Common myeloid progenitor, CD34-positive (primary cell): ENCODE data around the gene SRRM4.

Experiments used
- CTCF ChIA-PET: fragments of 350-600 bp; sonication (Branson Sonifier 250); formaldehyde crosslinking; loops from one replicate; lab custom pipeline; 2021; ENCODE audit warnings: antibody characterized with exemption; lab: Charles Lee
- POLR2A ChIA-PET: fragments of 350-600 bp; sonication (Branson Sonifier 250); formaldehyde crosslinking; loops from one replicate; lab custom pipeline; 2021; ENCODE audit warnings: antibody characterized with exemption; lab: Charles Lee
- DNase-seq, 3 donors: peaks; one replicate each; pipeline versions ENCODE4 v3.0.0 to v3.0.0-alpha.2; 2013
- H3K27ac ChIP-seq, 2 experiments: 1 replicate in 1 of 2; 2 replicates in 1 of 2; pipeline ENCODE4 v1.7.0; 2013; ENCODE audit warnings: inconsistent platforms in 2 of 2, low read length in 2 of 2, mild to moderate bottlenecking in 2 of 2, low read depth in 1 of 2, moderate library complexity in 1 of 2; ENCODE audit not compliant: severe bottlenecking in 2 of 2, insufficient read depth in 1 of 2, poor library complexity in 1 of 2
- H3K27me3 ChIP-seq, 5 experiments: replicated peaks in 2 of 5; 1 replicate in 3 of 5; 2 replicates in 2 of 5; pipeline versions ENCODE4 v1.6.1 to v1.7.0; 2013; ENCODE audit warnings: low read length in 4 of 5, mild to moderate bottlenecking in 2 of 5, moderate library complexity in 2 of 5, inconsistent platforms in 1 of 5; ENCODE audit not compliant: insufficient read depth in 5 of 5, control insufficient read depth in 4 of 5
- H3K36me3 ChIP-seq, 4 experiments: 1 replicate in 2 of 4; 2 replicates in 2 of 4; pipeline versions ENCODE4 v1.6.1 to v1.7.0; 2013; ENCODE audit warnings: low read length in 3 of 4, control low read depth in 1 of 4, mild to moderate bottlenecking in 1 of 4; ENCODE audit not compliant: control insufficient read depth in 4 of 4, insufficient read depth in 4 of 4
- H3K4me1 ChIP-seq, 4 experiments: 1 replicate in 3 of 4; 2 replicates in 1 of 4; pipeline versions ENCODE4 v1.6.1 to v1.7.1; 2013; ENCODE audit warnings: low read length in 3 of 4, mild to moderate bottlenecking in 3 of 4, control low read depth in 1 of 4, inconsistent platforms in 1 of 4, moderate library complexity in 1 of 4; ENCODE audit not compliant: control insufficient read depth in 4 of 4, insufficient read depth in 4 of 4; ENCODE audit errors: control extremely low read depth in 1 of 4
- H3K4me3 ChIP-seq, 7 experiments: 1 replicate in 4 of 7; 2 replicates in 3 of 7; pipeline versions ENCODE4 v1.5.1 to v1.7.0; 2013; ENCODE audit warnings: mild to moderate bottlenecking in 7 of 7, low read length in 6 of 7, moderate library complexity in 6 of 7, inconsistent platforms in 2 of 7, low read depth in 2 of 7, control low read depth in 1 of 7; ENCODE audit not compliant: insufficient read depth in 4 of 7, control insufficient read depth in 1 of 7; ENCODE audit errors: extremely low read depth in 1 of 7
- H3K9me3 ChIP-seq, 5 experiments: 1 replicate in 4 of 5; 2 replicates in 1 of 5; pipeline versions ENCODE4 v1.6.1 to v1.7.1; 2013; ENCODE audit warnings: low read length in 4 of 5, mild to moderate bottlenecking in 2 of 5, inconsistent platforms in 1 of 5, low read depth in 1 of 5, moderate library complexity in 1 of 5; ENCODE audit not compliant: control insufficient read depth in 4 of 5, insufficient read depth in 2 of 5; ENCODE audit errors: control extremely low read depth in 1 of 5
- WGBS: methylation state at CpG from one replicate; pipeline ENCODE4 v1.1.5; 2013; ENCODE audit not compliant: insufficient coverage; 5-methylcytosine and 5-hydroxymethylcytosine counted together

Gene SRRM4

DNA sequence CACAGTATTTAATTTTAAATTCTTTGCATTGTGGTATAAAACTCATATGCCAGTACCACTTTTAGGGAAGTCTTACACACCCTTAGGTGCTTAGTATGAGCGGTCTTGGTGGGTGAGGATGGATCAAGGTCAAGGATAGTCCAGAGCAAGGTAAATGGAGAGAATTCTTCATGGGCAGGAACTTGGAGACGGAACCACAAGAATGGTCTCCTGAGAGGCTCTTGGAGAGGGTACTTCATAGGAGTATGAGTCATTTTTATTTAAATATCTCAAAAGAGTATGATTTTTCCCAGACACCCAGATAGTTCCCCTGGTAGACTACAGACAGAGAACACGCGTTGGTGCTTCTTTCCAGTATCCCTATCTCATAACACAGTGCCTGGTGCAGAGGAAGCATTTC is 219.3 kb downstream of the SRRM4 start:
- Histone ChIP-seq H3K4me3 (no peak overlapping the region), H3K27ac (no peak overlapping the region), H3K4me1 (no peaks in the 10 kb centered on the region), H3K9me3 (no peaks in the 10 kb centered on the region), H3K36me3 (no peaks in the 10 kb centered on the region), H3K27me3 (no peaks in the 10 kb centered on the region)
- WGBS: 100% methylated on average over 3 of the region's 4 CpGs
- CTCF ChIA-PET: interaction anchor here (0.9 kb wide), 1 partner anchor 58 kb away, joined by 3 read pairs; no protein-coding TSS in a partner anchor
- POLR2A ChIA-PET: no interaction called here
- no peak for DNase-seq

- Histone ChIP-seq H3K9me3 (no peaks in the 10 kb centered on the region), H3K4me1 (no peaks in the 10 kb centered on the region), H3K4me3 (no peak overlapping the region), H3K27ac (no peak overlapping the region), H3K27me3 (no peaks in the 10 kb centered on the region), H3K36me3 (no peaks in the 10 kb centered on the region)
- POLR2A ChIA-PET: no interaction called here
- 86% methylated on average over 5 of the region's 9 CpGs for WGBS
- CTCF ChIA-PET: interaction anchor here (0.9 kb wide), 1 partner anchor 56 kb away, joined by 3 read pairs; no protein-coding TSS in a partner anchor
- DNase-seq: no peak
Measured at GRCh38 chr12:119201789-119202543, 220.6 kb downstream of the SRRM4 start.

DNA sequence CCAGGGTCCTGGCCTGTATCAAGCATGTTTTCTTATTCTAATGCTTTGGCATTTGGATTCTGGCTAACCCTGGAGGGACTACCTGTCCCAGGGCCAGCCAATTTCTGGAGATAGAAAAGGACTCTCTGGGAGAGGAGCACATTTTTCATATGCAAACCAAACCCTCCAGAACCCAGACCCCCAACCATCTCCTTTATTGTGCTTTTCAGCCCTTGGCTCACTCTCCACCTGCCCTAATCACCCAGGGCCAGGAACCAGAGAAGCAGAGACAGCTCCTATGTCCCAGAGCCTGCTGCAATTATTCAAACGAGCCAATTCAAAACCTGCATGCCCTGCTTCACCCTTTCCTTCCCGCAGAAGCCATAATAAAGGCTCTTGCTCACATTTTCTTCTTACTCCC is 221.2 kb downstream of the SRRM4 start:
- ChIA-PET POLR2A (no interaction called here), CTCF (no interaction called here)
- WGBS: 70% methylated on average over 2 of the region's 2 CpGs
- Histone ChIP-seq H3K4me3 (no peak overlapping the region), H3K36me3 (no peaks in the 10 kb centered on the region), H3K9me3 (no peaks in the 10 kb centered on the region), H3K27me3 (no peaks in the 10 kb centered on the region), H3K27ac (no peak overlapping the region), H3K4me1 (no peaks in the 10 kb centered on the region)
- DNase-seq: no peak

DNA sequence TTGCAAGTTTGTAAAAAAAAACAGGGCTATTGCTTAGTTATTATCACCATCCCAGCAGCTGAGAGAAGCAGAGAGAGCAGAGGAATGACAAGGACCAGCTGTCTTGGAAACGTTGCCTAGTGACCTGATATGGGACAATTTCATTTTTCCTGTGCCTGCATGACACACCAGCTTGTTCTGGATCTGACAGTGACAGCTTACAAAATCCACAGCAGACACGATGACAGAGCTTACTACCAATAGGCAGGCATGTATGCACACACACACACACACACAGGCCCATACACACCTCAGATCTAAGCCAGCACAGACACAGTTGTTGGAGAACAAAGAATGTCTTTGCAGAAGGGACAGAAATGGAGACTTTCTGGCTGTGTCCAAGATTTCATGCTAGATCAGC is 222.8 kb downstream of the SRRM4 start:
- H3K4me1 ChIP-seq: no peaks in the 10 kb centered on the region
- ChIA-PET POLR2A (no interaction called here), CTCF (no interaction called here)
- H3K27ac ChIP-seq: no peak overlapping the region
- H3K27me3 ChIP-seq: peaks cover 0 to 2% (median 0%) of the 10 kb centered on the region in 5 experiments
- H3K4me3 ChIP-seq: no peak overlapping the region
- WGBS: 75% methylated on average over 1 of the region's 2 CpGs
- DNase-seq: no peak
- no peaks in the 10 kb centered on the region for H3K9me3 ChIP-seq
- no peaks in the 10 kb centered on the region for H3K36me3 ChIP-seq

- peaks cover 0 to 2% (median 0%) of the 10 kb centered on the region in 5 experiments for H3K27me3 ChIP-seq
- POLR2A ChIA-PET: no interaction called here
- H3K4me1 ChIP-seq: no peaks in the 10 kb centered on the region
- WGBS: 88% methylated on average over 7 of the region's 7 CpGs
- no peak for DNase-seq
- H3K9me3 ChIP-seq: no peaks in the 10 kb centered on the region
- CTCF ChIA-PET: no interaction called here
- H3K27ac ChIP-seq: no peak overlapping the region
- no peak overlapping the region for H3K4me3 ChIP-seq
- H3K36me3 ChIP-seq: no peaks in the 10 kb centered on the region
Measured at GRCh38 chr12:119204671-119205285, 223.4 kb downstream of the SRRM4 start.

GRCh38 chr12:119206348-119207062 is 225.2 kb downstream of the SRRM4 start:
- ChIA-PET CTCF (no interaction called here), POLR2A (no interaction called here)
- no peak overlapping the region for H3K4me3 ChIP-seq
- WGBS: no CpG with 5 or more reads among the region's 8 CpGs
- no peak for DNase-seq
- H3K36me3 ChIP-seq: no peaks in the 10 kb centered on the region
- peaks cover 0 to 2% (median 0%) of the 10 kb centered on the region in 5 experiments for H3K27me3 ChIP-seq
- H3K9me3 ChIP-seq: no peaks in the 10 kb centered on the region
- no peaks in the 10 kb centered on the region for H3K4me1 ChIP-seq
- no peak overlapping the region for H3K27ac ChIP-seq

GRCh38 chr12:119207063-119207560 is 225.8 kb downstream of the SRRM4 start:
- no peaks in the 10 kb centered on the region for H3K36me3 ChIP-seq
- no peak overlapping the region for H3K4me3 ChIP-seq
- WGBS: 100% methylated on average over 2 of the region's 2 CpGs
- no peak overlapping the region for H3K27ac ChIP-seq
- POLR2A ChIA-PET: no interaction called here
- no peaks in the 10 kb centered on the region for H3K4me1 ChIP-seq
- no peak for DNase-seq
- H3K9me3 ChIP-seq: no peaks in the 10 kb centered on the region
- H3K27me3 ChIP-seq: peaks cover 0 to 2% (median 0%) of the 10 kb centered on the region in 5 experiments
- CTCF ChIA-PET: no interaction called here
